GM19467 (cell line): ENCODE results near the gene CNNM3.
"Not testable (repeated sequence)": the region's sequence is repeated elsewhere in the genome, so short reads cannot be mapped to it uniquely, and the experiment has no call there.

ENCODE experiments used
- ATAC-seq: cut with Tn5 transposase; IDR thresholded peaks from one replicate; pipeline ENCODE4 v1.9.1; 2021; ENCODE audit warnings: mild to moderate bottlenecking, moderate library complexity; ENCODE audit not compliant: unreplicated experiment

Gene CNNM3

DNA sequence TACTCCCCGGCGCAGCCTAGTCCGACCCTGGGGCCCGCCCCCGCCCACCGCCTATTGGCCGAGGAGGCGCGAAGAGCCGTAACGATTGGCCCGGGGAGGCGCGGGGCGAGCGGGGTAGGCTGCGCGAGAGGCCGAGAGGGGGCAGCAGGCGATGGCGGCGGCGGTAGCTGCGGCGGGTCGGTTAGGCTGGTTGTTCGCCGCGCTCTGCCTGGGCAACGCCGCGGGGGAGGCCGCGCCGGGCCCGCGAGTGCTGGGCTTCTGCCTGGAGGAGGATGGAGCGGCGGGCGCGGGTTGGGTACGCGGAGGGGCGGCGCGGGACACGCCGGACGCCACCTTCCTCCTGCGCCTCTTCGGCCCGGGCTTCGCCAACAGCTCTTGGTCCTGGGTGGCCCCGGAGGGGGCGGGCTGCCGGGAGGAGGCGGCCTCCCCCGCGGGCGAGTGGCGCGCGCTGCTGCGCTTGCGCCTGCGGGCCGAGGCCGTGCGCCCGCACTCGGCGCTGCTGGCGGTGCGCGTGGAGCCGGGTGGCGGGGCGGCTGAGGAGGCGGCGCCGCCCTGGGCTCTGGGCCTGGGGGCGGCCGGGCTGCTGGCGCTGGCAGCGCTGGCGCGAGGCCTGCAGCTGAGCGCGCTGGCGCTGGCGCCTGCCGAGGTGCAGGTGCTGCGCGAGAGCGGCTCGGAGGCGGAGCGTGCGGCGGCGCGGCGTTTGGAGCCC is at the start of gene CNNM3:
Gene CNNM3 (plus strand): TSS at position 142 of the 709 bp plus-strand sequence. CDS start 10 bp downstream, at position 152.
- peak; percentile 84 for ATAC-seq

DNA sequence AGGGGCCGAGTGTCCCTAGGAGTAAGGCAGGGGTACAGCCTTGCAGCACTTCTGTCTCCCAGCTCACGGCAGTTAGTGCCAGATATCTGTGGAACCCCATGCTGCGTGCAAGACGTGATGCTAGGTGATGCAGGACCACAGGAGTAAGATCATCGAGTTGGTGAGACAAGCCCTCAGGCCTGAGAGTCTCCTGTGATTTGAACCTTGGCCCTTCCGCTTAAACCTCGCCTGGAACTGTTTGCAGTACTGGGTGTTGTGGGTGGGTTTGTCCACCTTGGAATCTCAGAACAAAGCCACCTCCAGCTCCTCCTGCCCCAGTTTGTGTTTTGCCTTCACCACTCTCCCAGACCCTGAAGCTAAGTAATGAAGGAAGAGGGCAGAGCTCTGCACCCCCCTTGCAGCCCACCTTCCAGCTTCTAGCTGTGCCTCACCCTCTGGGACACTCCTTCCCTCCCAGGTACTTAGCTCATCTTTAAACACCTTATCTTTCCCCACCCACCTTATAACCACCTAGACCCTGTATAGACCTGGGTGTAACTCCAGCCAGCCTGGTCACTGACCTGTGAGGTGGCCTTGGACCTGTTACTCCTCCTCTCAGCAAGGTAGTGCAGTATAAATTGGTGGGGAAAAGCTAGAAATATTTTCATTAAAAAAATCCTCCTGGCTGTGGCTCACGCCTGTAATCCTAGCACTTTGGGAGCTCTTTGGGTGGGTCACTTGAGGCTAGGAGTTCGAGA is 48.8 kb upstream of the CNNM3 start:
- ATAC-seq, result no peak

DNA sequence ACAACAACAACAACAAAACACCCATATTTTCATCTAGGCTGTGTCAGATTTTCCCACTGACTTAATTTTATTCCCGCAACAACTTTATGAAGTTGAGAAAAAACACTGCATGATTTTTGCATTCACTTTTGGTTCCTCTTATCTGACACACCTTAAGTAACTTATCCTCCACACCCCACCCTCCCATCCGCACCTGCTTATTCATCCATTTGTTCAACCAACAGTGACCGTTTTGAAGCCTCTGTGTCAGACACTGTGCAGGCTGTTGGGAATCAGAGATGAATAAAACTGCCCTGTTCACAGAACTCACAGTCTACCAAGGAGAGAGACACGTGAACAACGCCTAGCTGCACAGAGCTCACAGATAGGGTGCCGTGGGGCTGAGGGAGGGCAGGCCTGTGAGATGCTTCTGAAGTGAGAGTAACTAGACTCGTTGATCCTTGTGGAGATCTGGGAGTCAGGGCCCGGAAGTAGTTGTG is 47.9 kb upstream of the CNNM3 start:
- ATAC-seq, result no peak

DNA sequence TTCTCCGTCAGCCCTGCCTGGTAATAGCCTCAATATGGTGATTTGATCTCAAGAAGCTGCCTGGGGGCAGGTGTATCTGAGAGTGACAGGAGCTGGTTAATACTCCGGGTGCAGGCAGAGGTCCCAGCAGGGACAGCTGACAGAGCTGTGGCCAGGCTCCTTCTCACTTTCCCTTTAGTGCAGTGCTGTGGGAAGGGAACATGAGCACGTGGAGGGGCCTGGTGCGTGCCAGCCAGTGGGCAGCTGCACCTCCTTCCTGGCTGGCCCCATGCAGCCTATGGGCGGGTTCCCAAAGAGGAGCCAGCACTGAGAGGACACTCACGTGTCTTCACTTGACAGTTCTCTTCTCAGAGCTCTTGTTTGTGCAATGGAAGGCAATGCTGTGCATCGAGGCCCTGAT is 46.3 kb upstream of the CNNM3 start:
- ATAC-seq, result no peak

DNA sequence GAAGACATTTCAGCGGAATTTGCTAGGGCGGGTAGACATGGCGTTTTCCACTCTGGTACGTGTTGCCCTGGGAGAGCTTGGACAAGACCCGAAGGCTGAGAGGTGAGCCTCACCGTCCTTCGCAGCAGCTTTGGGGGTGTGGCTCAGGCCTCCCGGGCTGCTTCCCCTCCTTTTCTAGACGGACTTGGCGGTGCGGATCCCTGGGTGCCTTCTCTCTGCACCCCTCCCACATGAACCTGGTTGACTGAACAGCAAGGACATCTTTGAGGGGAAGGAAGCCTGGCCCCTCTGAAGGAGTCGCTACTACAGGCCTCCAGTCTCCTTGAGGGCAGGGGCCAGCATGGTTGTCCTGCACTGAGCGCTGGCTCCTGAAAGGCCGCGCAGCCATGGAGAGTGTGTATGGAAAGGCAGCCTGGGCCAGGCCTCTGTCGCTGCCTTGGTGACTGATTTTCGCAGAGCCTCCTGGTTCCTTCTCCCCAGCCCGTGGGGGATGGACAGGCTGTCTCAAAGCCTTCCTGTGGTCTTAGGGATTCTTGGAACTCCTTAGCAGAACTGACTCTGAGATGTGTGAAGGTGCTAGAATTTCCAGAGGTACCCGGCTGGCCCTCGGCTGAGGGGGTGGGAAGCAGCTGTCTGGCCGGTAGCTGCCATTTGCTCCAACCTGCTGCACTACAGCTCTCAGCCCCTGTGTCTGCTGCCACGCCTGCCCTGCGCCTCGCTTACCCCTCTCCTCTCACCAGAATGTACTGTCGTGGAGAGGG is 45.4 kb upstream of the CNNM3 start:
- ATAC-seq, result no peak

DNA sequence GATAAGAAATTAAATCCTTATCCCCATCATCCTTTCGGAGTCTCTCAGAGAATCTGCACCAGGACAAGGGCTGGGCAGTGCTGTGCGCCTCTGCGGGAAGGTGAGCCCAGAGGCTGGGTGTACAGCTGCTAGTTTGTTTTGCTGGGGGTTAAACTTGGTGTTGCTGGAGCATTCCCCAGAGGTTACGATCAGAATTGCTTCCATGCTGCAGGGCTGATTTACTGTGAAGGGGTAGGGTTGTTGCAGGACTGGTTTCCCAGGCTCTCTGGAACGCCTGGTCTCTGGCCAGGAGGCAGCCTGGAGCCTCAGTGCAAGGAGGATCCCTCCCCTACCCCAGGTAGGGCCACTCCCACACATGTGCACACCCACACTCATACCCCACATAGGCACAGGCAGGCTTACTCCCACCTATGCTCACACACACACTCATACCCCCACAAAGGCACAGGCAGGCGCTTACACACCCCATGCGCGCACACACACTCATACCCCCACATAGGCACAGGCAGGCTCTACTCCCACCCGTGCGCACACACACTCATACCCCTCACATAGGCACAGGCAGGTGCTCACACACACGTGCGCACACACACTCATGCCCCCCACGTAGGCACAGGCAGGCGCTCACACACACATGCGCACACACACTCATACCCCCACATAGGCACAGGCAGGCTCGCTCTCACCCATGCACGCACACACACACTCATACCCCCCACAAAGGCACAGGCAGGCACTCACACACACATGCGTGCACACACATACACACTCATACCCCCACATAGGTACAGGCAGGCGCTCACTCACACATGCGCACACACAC is 44.1 kb upstream of the CNNM3 start:
- ATAC-seq, result no peak

DNA sequence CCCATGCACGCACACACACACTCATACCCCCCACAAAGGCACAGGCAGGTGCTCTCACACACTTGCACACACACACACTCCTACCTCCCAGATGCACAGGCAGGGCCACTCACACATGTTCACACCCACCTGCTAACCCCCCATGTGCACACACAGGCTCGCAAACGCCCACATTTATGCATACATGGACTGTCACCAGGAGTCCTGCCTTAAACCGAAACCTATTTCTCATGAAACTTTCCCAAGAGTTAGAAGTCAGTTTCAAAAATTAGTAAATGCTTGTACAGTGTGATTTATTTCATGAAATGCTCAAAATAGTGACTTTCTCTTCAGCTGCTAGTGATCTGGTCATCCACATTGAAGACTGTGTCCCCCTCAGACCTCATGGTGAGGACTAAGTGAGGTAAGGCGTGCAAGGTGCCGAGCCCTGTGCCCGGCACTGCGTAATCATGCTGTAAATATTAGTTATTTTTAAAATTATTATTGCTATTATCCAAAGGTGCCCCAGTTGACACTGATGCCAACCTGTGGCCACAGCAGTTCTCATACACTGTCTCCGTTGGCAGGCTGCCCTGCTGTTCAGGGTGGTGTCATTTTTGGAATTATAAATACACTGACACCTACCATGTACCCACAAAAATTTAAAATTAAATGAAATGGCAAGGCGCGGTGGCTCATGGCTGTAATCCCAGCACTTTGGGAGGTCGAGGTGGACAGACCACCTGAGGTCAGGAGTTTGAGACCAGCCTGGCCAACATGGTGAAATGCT is 43.0 kb upstream of the CNNM3 start:
- no peak for ATAC-seq

DNA sequence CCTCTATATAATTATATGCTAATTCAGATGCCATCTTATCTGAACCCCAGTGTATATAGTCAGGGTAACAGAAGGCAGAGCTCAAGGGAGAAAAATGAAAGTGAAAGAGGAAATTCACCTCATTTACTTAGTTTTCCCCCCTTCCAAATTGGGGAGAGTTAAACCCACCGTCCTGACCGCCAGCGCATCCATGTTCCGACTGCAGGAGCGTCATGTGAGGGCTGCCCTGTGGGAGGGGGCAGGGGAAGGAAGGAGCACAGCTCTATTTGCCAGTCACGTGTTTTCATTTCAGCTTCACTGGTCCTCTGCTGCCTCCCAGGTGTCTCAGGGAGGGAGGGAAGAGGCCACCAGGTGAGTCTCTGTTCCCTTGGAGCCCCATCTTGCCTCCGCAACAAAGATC is 42.1 kb upstream of the CNNM3 start:
- ATAC-seq, result peak; percentile 40

DNA sequence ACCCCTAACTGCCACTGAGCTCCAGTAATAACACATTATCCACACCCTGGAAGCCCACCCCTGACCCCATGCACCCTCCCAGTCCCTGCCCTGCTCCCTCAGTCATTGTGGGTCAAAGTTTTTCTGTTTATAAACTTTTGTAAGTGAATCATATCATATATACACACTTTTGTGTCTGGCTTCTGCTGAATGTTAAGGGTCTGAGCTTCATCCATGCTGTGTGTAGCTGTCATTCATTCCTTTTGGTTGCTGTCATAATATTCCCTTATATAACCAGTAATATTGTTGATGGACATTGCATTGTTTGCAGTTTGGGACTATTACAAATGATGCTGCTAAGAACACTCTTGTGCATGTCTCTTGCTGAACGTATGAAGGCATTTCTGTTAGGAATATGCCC is 40.9 kb upstream of the CNNM3 start:
- ATAC-seq, result no peak

DNA sequence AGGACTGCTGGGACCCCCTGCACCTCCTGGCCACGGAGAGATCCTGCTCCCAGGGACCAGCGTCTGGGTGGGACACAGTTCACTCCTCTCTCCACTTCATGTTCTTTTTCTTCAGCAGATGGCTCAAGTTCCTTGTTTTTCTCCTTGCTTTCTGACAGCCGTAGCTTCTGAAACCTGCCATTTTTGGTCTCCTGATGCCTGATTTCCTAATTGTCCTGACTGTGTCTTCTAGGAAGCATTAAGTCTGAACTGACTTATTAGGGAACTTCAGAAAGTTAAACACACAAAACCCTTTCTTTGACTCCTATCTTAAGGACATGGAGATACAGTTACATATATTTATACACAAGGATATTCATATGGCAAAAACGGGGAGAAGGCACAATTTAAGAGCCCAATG is 32.7 kb upstream of the CNNM3 start:
- no peak for ATAC-seq

DNA sequence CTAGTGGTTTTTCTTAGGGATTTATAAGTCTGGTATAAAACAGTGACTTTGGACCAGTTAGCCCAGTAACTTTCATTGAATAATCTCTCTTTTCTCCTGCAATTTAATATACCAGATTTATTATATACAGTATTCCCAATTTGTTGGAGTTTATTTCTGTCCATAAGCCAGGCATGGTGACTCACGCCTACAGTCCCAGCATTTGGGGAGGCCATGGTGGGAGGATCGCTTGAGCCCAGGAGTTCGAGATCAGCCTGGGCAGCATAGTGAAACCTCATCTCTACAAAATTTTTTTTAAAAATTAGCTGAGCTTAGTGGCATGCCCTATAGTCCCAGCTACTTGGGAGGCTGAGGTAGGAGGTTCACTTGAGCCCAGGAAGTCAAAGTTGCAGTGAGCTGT is 28.7 kb upstream of the CNNM3 start:
- ATAC-seq, result no peak

DNA sequence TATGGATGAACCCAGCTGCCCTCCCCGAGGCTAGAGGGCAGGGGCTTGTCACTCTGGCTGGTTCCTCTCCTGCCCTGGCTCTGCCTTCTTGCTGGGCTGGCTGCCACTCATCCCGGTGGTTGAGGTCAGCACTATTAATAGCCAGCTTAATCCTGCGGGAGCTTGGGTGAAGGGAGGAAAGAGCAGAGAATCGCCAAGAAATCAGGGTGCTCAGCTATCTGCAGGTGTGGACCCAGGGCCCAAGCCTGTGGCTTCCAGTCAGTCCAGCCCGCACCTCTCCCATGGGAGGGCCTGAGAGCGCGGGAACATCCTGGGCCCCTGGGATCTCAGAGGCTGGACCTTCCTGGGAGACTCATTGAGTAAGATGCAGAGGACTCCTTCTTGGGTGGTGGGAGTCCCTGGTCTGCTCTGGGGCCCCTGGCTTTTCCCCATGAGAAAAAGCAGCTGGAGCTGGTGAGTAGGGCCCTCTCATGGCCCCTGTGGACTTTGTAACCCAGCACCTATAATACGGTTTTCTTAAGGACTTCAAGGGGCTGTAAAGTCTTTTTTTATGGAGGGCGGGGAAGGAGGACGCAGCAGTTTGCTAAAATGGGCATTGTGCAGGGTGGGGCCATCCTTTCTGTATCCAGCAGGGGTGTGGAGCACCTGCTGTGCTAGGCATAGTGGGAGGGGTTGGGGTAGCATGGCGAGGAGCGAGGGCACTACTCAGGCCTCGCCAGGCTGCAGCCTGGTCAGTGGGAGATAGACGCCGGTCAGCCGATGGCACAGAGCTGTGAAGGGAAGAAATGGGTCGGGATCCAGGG is 27.4 kb upstream of the CNNM3 start:
- ATAC-seq, result no peak

DNA sequence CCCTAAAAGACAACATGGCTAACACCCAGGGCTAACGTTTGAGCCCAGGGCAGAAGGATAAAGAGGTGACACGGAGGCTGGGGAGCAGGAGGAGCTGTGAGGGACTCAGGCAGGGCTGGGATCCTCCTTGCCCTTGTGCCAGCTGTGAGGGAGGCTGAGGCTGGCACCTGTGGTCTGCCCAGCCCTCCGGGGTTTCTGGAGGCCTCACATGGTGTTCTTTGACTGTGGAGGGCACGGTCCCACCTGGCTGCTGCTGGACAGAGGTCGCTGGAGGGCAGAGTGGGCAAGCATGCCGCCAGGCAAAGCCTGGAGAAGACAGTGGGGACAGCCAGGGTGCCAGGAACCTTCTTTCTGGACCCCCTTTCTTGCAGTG is 26.8 kb upstream of the CNNM3 start:
- ATAC-seq, result no peak

DNA sequence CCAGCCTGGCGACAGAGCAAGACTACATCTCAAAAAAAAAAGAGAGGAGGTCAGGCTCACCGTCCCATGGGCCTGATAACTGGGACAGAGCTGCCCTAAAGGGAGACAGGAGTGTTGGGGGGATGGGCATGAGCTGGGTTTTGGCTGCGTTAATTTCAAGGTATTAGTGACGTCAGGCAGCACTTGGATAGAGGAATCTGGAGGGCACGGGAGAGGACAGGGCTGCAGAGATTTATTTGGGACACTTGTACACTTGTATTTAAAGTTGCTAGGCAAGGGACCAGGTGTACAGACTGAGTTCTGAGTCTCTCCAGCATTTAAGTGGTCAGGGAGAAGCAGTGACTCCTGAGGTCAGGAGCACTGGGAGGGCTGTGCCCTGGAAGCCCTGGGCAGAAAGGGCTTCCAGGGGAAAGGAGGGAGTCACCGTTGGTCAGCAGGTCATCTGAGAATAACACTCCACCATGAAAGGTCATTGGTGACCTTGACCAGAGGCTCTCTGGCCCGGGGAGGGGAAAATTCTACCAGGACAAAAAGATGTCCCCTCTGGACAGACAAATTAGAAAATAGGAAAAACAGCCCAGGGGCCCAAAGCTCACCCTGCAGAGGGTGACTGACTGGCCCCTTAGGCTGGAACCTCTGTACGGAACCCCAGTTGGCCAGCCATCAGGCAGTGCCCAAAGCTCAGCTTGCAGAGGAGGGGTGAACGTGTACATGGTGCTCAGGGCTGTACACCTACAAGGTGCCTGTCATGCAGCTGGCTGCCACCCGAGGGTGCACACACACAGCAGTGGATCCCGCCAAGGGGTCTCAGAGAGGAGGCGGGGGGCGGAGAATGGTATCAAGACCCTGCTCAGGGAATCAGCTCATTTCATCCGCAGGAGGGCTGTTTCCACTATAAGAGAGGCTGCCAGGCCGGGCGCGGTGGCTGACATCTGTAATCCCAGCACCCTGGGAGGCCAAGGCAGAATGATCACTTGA is 23.0 kb upstream of the CNNM3 start:
- ATAC-seq, result no peak

DNA sequence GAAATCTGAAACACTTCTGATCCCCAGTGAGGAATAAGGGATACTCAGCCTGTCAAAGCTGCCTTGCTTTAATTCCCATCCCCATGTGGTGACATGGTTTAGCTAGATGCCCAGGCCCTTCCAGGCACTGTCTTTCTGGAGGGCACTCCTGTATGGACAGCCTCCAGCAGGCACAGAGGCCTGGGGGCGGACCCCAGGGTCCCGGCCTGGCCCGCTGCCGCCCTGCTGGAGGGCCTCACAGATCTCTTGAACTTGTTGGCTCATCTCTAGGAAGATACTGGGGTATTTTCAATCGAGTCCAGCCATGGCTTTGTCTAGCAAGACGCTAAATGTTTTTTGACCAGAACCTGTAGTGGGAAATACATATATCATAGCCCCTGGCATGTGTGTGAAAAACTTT is 21.0 kb upstream of the CNNM3 start:
- ATAC-seq, result no peak

DNA sequence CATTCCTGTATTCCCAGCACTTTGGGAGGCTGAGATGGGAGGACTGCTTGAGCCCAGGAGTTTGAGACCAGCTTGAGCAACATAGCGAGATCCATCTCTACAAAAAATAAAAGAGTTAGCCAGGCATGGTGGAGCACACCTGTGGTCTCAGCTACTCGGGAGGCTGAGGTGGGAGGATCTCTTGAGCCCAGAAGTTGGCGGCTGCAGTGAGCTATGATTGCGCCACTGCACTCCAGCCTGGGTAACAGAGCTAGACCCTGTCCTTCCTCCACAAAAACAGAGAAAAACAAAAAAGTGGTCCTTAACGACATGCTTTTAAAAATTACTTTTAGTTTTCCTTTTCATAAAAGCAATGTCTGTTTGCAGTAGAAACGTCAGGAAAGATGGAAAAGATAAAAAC is 19.6 kb upstream of the CNNM3 start:
- ATAC-seq, result not testable (repeated sequence)

DNA sequence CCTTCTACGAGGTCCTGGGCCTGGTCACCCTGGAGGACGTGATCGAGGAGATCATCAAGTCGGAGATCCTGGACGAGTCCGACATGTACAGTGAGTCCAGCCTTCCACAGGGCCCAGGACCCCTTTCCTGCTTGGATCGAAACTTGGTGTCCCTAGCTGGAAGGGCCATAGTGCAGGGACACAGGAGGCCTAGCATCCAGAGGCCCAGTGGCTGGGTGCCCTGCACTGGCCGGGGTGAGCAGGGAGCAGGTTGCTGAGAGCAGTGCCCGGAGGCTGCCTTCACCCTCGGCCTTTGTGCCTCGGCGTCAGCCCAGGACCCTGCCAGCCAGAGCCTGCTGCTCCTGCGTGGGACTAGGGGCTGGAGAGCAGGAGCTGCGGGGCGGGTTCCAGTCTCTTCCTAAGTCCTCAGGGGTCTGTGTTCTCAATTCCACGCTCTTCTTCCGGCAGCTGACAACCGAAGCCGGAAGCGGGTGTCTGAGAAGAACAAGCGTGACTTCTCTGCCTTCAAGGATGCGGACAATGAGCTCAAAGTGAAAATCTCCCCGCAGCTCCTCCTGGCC is 18.9 kb upstream of the CNNM3 start:
- no peak for ATAC-seq
